H54 (cell line): ENCODE measurements around the gene LRP8.
"Not testable (repeated sequence)": the region's sequence is repeated elsewhere in the genome, so short reads cannot be mapped to it uniquely, and the experiment has no call there.

ENCODE experiments used
- DNase-seq: peaks from one replicate; pipeline ENCODE4 v3.0.0; 2011; ENCODE audit warnings: low spot score, mixed read lengths; ENCODE audit not compliant: insufficient read length
- FAIRE-seq: peaks from 3 replicates; lab custom pipeline; 2011; peaks lifted over from hg19 to GRCh38; lab: Jason Lieb, UNC
- POLR2A ChIP-seq: IDR thresholded peaks from 2 replicates; pipeline ENCODE4 v1.6.1; 2011; ENCODE audit warnings: low read depth, mild to moderate bottlenecking, low read length

LRP8 gene

DNA sequence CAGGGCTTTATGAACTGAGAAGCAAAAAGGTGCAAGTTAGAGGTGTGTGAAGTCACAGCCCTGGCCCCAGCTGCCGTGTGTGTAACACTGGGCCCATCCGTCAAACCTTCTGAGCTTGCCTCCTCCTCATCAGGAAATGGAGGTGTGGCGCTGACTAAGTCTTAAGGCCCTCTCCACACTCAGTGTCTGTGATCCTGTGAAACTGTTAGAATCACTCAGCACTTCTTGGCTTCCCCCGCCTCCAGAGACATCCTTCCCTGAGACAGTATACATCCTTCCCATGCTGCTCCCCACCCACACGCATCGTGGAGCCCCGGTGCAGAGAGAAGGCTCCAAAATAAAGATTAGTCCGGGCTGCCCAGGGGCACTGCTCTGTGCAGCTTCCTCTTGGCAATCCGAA is 33.3 kb downstream of the LRP8 start:
- no peak for TF ChIP-seq POLR2A

DNA sequence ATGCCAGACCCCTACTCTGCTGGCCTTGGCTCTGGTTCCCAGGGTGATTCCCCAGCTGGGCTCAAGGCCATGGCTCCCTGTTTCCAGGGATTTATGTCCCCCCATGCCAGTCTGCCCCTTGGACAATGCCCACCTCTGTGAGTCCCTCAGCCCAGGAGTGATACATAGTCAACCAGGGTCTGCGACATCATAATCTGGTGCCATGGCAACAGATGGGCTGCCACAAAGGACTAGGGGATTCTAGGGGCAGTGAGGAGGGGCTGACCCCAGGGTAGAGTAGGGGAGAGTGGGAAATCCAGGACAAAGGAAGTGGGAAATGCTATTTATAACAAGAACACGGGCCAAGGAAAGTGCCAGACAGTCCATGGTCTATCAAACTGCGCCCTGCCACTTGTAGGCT is 33.8 kb downstream of the LRP8 start:
- DNase-seq (no peak), FAIRE-seq (no peak)
- no peak for TF ChIP-seq POLR2A

More for the DNA sequence above, 33.3 kb downstream of the LRP8 start:
- FAIRE-seq (peak; percentile 82), DNase-seq (peak; percentile 84)

DNA sequence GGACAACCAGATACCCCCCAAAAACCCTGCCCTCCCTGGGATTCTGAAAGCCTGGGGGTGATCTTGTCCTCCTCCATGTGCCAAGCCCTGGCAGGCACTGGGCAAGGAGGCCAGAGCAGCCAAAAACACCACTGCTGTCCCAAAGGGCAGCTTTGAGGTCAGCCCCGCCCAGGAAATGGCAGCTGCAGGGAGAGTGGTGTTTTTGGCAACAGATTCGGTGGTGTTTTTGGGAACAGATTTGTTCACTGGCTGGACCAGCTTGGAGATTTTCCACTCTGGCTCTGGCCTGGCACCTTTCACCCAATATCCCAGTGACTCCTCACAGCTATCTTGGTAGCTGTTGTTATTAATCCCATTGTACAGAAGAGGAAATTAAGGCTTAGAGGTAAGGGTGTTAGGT is 34.7 kb downstream of the LRP8 start:
- FAIRE-seq (no peak), DNase-seq (no peak)
- no peak for TF ChIP-seq POLR2A

DNA sequence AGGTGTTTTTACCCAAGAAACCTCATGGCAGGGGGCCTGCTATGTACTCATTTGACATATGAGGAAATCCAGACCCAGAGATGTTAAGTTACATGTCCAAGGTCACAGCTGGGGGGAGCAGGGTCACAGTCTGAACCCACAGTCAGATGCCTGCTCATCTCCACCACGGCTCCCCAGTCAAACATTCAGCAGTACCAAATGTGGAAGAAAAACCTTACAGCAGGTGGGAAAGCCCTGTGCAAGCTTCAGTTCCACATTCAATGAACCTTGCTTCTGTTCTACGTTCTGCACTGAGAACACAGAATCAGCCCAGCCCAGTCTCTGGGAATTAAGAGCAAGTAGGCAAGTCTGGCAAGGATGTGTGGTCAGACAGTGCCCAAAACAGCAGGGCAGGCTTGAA is 35.2 kb downstream of the LRP8 start:
- FAIRE-seq, result no peak
- no peak for DNase-seq
- no peak for TF ChIP-seq POLR2A

DNA sequence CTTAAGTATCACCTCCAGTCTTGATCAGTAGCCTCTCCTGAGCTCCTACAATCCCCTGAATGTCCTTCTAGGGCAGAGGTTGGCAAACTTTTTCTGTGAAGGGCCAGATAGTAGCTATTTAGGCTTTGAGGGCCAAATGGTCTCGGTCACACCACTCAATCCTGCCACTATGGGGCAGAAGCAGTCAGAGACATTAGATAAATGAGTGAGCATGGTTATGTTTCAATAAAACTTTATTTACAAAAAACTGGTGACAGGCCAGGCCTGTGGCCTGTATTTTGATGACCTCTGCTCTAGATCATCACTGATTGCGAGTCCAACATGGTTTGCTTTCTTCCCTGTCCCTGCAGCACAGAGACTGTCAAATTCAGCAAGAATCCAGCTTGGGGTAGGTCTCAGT is 36.3 kb downstream of the LRP8 start:
- no peak for FAIRE-seq

DNA sequence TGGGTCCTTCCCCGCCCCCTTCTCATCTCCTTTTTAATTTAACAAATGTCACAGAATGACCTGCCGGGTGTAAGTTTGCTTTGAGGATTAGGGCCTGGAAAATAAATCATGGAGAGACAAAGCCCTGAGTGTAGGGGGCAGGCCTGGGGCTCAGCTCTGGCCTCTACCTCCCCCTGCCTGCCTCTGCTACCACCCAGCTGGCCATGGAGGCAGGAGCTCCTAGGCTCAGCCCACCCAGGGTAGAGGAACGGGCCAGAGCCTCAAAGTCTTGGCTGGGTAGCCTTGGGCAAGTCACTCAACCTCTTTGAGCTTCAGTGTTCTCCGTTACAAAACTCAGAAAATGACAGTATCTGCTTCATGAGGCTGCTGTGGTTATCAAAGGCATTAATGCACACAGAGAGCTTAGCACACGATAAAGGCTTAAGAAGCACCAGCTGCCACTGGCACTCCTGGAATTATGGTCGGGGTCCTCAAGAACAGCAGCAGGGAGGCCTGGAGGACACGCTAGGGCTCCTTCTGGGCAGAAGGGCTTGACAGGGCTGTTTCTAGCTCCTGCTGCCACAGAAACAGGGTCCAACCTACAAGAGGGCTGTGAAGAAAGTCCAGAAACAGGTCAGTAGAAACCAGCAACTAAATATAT is 39.0 kb downstream of the LRP8 start:
- TF ChIP-seq POLR2A, result no peak
- DNase-seq (no peak), FAIRE-seq (no peak)

More for the DNA sequence above, 36.3 kb downstream of the LRP8 start:
- DNase-seq, result no peak
- TF ChIP-seq POLR2A, result no peak

DNA sequence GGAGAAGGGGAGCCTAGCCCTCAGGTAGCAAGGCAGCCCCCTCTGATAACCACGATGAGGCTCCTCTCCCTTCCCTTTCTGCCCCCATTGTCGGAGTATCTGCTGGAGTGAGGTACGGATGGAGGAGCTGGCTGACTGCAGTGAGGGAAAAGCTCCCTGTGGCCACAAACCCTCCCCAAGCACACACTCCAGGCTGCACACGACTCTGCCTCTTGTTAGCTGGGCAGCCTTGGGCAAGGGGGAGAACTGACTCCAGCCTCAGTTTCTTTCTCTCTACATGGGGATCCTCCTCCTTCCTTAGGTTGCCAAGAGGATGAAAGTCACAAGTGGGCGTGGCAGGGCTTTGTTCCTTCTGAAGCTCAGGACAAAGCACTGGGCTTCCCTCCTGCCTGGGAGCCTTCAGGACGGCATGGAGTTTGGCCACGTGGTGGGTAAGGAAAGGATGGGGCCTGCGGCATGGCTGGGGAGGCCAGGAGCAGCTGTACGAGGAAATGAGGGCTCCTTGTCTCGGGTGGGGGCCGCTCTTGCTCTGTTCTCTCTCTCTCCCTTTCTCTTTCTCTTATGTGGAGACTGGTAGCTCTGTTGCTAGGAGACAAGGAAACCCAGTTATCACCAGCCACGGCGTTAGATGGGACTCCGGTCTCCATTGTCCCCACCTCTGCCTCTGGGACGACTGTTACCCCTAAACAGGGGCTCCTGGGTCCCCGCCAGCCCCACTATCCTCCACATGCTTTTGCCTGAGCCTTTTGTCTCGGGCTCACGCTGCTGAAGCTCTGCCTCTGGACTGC is 39.7 kb downstream of the LRP8 start:
- TF ChIP-seq POLR2A, result no peak
- no peak for DNase-seq
- FAIRE-seq, result no peak

DNA sequence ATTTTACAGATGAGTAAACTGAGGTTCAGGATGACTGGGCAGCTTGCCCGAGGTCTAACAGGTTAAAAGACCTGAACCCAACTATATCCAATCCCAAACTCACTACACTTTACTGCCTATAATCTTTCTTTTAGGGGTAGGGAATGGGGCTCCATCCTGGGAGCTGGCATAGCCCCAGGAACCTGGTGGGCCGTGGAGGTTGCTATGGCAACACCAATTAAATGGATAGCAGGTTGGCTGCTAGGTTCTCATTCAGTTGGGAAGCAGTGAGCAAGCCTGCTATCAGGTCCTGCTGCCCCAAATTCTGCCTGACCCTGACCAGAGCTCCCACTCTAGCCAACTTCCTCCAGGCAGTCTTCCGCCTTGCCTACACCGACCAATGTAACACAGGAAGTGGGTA is 40.9 kb downstream of the LRP8 start:
- DNase-seq (no peak), FAIRE-seq (no peak)
- TF ChIP-seq POLR2A, result no peak

DNA sequence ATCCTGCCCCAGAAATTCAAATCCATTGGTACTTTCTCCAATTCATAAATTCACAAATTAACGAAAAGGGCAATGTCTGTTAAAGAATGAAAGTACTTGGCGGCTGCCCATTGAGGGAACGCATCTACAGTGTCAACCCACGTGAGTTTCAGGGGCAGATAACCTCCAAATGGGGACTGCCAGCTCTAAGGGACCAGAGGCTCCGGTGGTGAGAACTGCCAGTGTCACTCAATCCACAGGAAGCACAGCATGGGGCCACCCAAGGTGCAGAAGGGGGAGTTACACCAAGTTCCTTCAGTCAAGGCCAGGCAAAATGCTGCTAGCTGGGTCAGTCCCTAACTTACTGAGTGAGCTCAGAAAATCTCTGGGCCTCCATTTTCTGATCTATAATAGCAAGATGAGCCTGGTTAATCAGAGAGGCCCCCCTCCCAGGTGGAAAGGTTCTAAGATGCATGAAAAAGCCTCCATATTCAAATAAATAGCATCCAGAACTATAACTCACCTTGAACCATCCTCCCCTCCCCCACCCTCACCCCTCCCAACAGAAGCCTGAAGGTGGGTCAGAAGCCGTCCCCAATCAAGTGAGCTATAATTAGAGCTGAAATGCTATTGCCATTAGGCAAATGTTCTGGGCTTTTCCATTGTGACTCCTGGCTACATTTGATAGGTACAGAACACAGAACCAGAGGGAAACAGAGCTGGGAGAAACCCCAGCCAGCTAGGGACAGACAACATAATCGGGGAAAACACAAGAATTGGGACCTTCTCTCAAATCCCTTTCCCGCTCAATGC is 41.7 kb downstream of the LRP8 start:
- FAIRE-seq, result no peak
- DNase-seq, result no peak
- TF ChIP-seq POLR2A, result no peak

DNA sequence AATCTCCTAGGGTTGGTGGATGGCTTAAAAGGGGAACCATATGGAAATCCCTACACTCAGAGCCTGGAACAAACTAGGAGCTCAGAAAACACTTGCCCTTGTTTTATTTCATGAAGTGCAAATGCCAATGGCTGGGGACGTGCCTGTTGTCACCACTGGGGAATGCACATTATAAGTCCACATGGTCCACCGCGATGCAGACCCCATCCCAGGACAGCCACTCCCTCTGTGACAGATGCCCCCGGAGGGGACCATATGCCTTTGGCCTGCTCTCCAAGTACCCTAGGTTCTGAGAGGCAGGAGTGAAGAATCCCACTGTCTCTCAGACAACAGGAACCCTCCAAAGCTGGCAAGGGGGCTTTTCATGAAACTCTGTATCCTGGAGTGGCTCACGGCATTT is 42.3 kb downstream of the LRP8 start:
- no peak for FAIRE-seq
- TF ChIP-seq POLR2A, result no peak

DNA sequence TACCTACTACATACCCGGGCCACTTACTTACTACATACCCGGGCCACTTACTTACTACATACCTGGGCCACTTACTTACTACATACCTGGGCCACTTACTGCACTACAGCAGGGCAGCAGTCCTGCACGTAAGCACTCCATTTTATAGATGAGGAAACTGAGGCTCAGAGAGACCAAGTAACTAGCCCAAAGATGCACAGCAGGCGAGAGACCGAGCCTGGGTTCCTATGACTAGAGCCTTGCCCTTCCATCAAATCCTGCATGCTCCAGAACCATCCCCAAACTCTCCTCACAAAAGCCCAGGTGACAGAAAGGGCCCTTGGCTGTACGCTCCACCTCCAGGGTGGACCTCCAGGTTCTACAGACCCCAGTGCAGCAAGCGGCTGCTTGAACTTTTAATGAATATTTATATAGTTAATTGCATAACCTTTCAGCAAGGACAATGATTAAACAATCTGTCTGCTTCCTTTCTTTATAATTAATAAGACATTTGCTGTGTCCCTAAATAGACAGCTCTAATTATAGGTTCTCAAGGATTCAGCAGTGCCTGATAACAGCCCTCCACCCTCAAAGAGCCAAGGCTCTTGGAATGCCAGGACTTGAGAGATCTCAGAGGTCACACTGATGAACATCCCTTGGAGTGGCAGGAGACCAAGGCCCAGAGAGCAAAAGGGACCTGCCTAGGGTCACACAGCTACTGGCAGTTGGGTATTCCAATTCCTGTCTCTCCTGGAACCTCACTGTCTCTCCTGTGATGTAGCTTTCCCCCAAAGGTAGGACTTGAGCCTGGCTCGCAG is 43.4 kb downstream of the LRP8 start:
- FAIRE-seq, result no peak
- no peak for TF ChIP-seq POLR2A
- DNase-seq, result no peak

More for the DNA sequence above, 42.3 kb downstream of the LRP8 start:
- DNase-seq, result no peak

DNA sequence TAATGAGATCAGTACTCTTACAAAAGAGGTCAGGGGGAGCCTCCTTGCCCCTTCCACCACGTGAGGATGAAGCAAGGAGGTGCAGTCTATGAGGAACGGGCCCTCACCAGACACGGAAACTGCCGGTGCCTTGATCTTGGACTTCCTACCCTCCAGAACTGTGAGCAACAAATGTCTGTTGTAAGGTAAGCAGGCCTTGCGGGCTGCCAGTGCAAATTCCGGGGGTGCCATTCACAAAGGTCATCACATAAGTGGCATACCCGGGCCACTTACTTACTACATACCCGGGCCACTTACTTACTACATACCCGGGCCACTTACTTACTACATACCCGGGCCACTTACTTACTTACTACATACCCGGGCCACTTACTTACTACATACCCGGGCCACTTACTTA is 44.7 kb downstream of the LRP8 start:
- DNase-seq, FAIRE-seq: not testable (repeated sequence)

DNA sequence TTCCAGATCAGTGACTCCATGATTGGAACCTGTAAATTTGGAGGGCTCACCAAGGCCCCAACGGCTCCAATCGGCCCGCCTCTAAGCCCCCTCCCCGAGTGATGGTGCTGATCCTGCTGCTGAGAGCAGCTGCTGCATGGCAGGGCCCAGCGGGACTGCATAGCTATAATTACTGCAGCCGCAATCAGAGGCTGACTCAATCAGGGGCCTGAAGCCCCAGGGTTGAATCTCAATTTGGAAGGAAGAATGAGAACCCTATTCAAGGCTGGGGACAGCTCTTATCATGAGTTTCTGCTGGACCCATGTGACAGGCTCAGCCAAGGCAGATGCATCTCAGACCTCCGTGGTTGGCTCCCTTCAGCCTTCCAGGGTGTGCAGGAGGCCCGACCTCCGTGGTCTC is 46.7 kb downstream of the LRP8 start:
- DNase-seq (no peak), FAIRE-seq (no peak)
- TF ChIP-seq POLR2A, result no peak

DNA sequence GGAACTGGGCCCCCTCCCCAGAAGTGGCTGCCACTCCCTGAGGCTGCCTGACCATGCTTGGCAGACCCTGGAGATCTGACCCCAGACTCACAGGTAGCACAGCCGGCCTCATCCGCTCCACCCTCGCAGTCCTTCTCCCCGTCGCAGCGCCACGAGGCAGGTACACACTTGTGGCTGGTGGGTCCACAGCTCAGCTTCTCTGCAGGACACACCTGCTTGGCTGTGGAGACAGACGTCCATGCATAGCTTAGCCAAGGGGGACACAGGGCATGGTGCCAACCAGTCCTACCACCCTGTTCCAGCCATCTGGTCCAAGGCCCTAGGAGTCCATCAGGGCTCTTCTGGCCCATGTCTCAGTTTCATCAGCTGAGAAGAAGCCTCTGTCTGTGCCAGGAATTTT is 47.4 kb downstream of the LRP8 start:
- FAIRE-seq (no peak), DNase-seq (no peak)
- no peak; the same call in 1 of the 2 replicates for TF ChIP-seq POLR2A
